ENCODE measurements around the gene KRT24.

- TF ChIP-seq EZH2 (IDR thresholded peaks at IDR 0.05; ENCODE audit: borderline replicate concordance, low read depth, low read length, poor library complexity, severe bottlenecking) (no peak), CTCF (conservative IDR thresholded peaks at IDR 0.05; ENCODE audit: low read depth, low read length) (no peak)
Measured at GRCh38 chr17:40699853-40700252, 3.7 kb downstream of the KRT24 start.

Data from A673 (cell line).